Natural killer cell (primary cell): ENCODE data around the gene CASK. TPM values are rescaled to one million over a fixed set of nuclear protein-coding genes. Genes with fewer than 3 reads are reported as not detected.
"Not testable (repeated sequence)": the region's sequence is repeated elsewhere in the genome, so short reads cannot be mapped to it uniquely, and the experiment has no call there.

Experiments
- ATAC-seq, 3 donors: fragments of 150-1000 bp in 2 of 3; fragments of 200-7000 bp in 1 of 3; cut with Tn5 transposase; 1 replicate in 1 of 3; 2 replicates in 2 of 3; pipeline ENCODE4 v1.10.0; 2021; ENCODE audit warnings: mild to moderate bottlenecking in 2 of 3, moderate library complexity in 2 of 3
- DNase-seq, 2 donors: peaks; one replicate each; pipeline versions ENCODE4 v3.0.0 to v3.0.0-alpha.2; 2013 to 2021; ENCODE audit warnings: mixed read lengths in 1 of 2
- H3K27ac ChIP-seq: one replicate; pipeline ENCODE4 v1.5.1; 2013; ENCODE audit warnings: mild to moderate bottlenecking, low read length
- H3K27me3 ChIP-seq: one replicate; pipeline ENCODE4 v1.6.1; 2013; ENCODE audit warnings: low read length; ENCODE audit not compliant: control insufficient read depth, insufficient read depth
- H3K36me3 ChIP-seq: one replicate; pipeline ENCODE4 v1.6.1; 2013; ENCODE audit warnings: low read length; ENCODE audit not compliant: control insufficient read depth, insufficient read depth
- H3K4me1 ChIP-seq: one replicate; pipeline ENCODE4 v1.6.1; 2013; ENCODE audit warnings: low read length; ENCODE audit not compliant: control insufficient read depth, insufficient read depth
- H3K4me3 ChIP-seq: one replicate; pipeline ENCODE4 v1.5.1; 2013; ENCODE audit warnings: low read length
- H3K9me3 ChIP-seq: one replicate; pipeline ENCODE4 v1.6.1; 2013; ENCODE audit warnings: low read length; ENCODE audit not compliant: control insufficient read depth, insufficient read depth
- H3K27ac Mint-ChIP-seq, 2 donors: one replicate each; pipeline ENCODE4 v1.8.0; 2022; ENCODE audit warnings: mild to moderate bottlenecking in 2 of 2, mixed read lengths in 2 of 2, moderate library complexity in 1 of 2
- H3K27me3 Mint-ChIP-seq, 2 donors: one replicate each; pipeline ENCODE4 v1.8.0; 2022; ENCODE audit warnings: low read depth in 2 of 2, mixed read lengths in 2 of 2
- H3K36me3 Mint-ChIP-seq: one replicate; pipeline ENCODE4 v1.8.0; 2022; ENCODE audit warnings: mixed read lengths
- H3K4me1 Mint-ChIP-seq, 2 donors: one replicate each; pipeline ENCODE4 v1.8.0; 2022; ENCODE audit warnings: mixed read lengths in 2 of 2
- H3K4me3 Mint-ChIP-seq: one replicate; pipeline ENCODE4 v1.8.0; 2022; ENCODE audit warnings: mild to moderate bottlenecking, moderate library complexity, mixed read lengths
- H3K9me3 Mint-ChIP-seq, 2 donors: one replicate each; pipeline ENCODE4 v1.8.0; 2022; ENCODE audit warnings: mixed read lengths in 2 of 2
- WGBS: methylation state at CpG from one replicate; pipeline ENCODE4 v1.1.7; 2013; ENCODE audit warnings: missing lambda C conversion rate; ENCODE audit not compliant: insufficient coverage; 5-methylcytosine and 5-hydroxymethylcytosine counted together
- intact Hi-C: fragments of 100-400 bp; cut with micrococcal nuclease; formaldehyde crosslinking; loops from one replicate; pipeline ENCODE4 v1.14.2; 2022
- total RNA-seq, 4 donors: library from RNA; stranded (reverse); fragments of 120-200 nt in 1 of 4; gene quantifications; one replicate each; pipeline versions ENCODE4 v1.2.3 to v1.2.4, GENCODE V29; 2013 to 2022
- TF ChIP-seq, protein P1 (sequence below): fragments of 200-600 bp; IDR thresholded peaks from one replicate; pipeline ENCODE4 v1.8.0; 2022; ENCODE audit warnings: antibody characterized with exemption

CASK gene
- total RNA-seq, 3 donors from 2014 or later (not counting 1 experiment from before 2014, with no cell fraction given) = 23.5 to 27.9 (median 25.6) TPM

- intact Hi-C loops = no loop called here
- no peak overlapping the region for H3K4me3 Mint-ChIP-seq
- Histone ChIP-seq H3K9me3 (no peaks in the 10 kb centered on the region), H3K4me3 (no peak overlapping the region), H3K27me3 (no peaks in the 10 kb centered on the region), H3K4me1 (no peaks in the 10 kb centered on the region), H3K27ac (no peak overlapping the region), H3K36me3 (no peaks in the 10 kb centered on the region)
- no peaks in the 10 kb centered on the region for H3K36me3 Mint-ChIP-seq
- no peak overlapping the region for H3K27ac Mint-ChIP-seq
- no peaks in the 10 kb centered on the region for H3K9me3 Mint-ChIP-seq
- 95% methylated on average over 2 of the region's 2 CpGs for WGBS
- ATAC-seq (no peak), DNase-seq (no peak)
- H3K27me3 Mint-ChIP-seq = no peaks in the 10 kb centered on the region
- no peaks in the 10 kb centered on the region for H3K4me1 Mint-ChIP-seq
- TF ChIP-seq, protein P1, sequence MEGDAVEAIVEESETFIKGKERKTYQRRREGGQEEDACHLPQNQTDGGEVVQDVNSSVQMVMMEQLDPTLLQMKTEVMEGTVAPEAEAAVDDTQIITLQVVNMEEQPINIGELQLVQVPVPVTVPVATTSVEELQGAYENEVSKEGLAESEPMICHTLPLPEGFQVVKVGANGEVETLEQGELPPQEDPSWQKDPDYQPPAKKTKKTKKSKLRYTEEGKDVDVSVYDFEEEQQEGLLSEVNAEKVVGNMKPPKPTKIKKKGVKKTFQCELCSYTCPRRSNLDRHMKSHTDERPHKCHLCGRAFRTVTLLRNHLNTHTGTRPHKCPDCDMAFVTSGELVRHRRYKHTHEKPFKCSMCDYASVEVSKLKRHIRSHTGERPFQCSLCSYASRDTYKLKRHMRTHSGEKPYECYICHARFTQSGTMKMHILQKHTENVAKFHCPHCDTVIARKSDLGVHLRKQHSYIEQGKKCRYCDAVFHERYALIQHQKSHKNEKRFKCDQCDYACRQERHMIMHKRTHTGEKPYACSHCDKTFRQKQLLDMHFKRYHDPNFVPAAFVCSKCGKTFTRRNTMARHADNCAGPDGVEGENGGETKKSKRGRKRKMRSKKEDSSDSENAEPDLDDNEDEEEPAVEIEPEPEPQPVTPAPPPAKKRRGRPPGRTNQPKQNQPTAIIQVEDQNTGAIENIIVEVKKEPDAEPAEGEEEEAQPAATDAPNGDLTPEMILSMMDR = no peak
These were observed 316.0 kb downstream of the CASK start for GRCh38 chrX:41607264-41607832.

- H3K27me3 ChIP-seq, H3K4me3 Mint-ChIP-seq, H3K27ac ChIP-seq, H3K4me1 ChIP-seq, H3K36me3 Mint-ChIP-seq, H3K36me3 ChIP-seq, H3K27me3 Mint-ChIP-seq, H3K4me3 ChIP-seq, H3K4me1 Mint-ChIP-seq, H3K9me3 Mint-ChIP-seq, intact Hi-C loops, H3K27ac Mint-ChIP-seq, DNase-seq, ATAC-seq, H3K9me3 ChIP-seq: not testable (repeated sequence)
- 96% methylated on average over 4 of the region's 4 CpGs for WGBS
These were observed 317.3 kb downstream of the CASK start for GRCh38 chrX:41606057-41606456.

DNA sequence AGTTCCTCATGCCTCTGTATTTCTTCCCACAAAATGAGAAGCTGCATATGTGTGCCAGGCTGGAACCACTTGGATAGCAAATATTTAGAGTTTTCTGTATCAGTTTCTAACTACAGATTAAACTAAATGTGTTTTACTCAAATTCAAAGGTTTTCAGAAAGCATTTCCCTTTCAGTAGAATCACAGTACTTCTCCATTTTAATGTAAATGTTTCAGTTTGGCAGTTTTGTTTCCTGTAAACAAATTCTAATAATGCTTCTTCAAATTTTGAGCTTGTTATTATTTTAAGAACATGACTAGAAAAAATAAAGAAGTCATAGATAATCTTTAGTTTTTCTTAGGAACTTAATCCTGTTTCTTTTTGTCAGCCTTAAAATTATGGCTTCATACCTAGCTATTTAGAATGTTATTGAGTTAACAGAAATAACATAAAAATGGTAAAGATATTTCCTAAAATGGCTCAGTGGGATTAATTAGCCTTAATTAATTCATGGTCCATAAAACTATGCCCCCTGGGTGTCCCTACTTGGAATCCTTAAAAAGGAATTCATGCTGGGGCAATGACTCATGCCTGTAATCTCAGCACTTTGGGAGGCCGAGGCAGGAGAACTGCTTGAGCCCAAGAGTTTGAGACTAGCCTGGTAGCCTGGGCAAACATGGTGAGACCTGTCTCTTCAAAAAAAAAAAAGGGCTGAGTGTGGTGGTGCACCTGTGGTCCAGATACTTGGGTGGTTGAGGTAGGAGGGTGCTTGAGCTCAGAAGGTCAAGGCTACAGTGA is 318.4 kb downstream of the CASK start:
- Mint-ChIP-seq H3K27ac (no peak overlapping the region), H3K4me3 (no peak overlapping the region), H3K36me3 (no peaks in the 10 kb centered on the region), H3K27me3 (no peaks in the 10 kb centered on the region), H3K4me1 (no peaks in the 10 kb centered on the region), H3K9me3 (no peaks in the 10 kb centered on the region)
- intact Hi-C loops = no loop called here
- no peak for DNase-seq
- Histone ChIP-seq H3K4me3 (no peak overlapping the region), H3K27ac (no peak overlapping the region), H3K4me1 (no peaks in the 10 kb centered on the region), H3K9me3 (no peaks in the 10 kb centered on the region), H3K36me3 (no peaks in the 10 kb centered on the region), H3K27me3 (no peaks in the 10 kb centered on the region)
- 100% methylated on average over 1 of the region's 1 CpG for WGBS
- ATAC-seq = no peak
- TF ChIP-seq, protein P1 = no peak

- Mint-ChIP-seq H3K9me3 (no peaks in the 10 kb centered on the region), H3K27ac (no peak overlapping the region), H3K4me1 (no peaks in the 10 kb centered on the region), H3K27me3 (no peaks in the 10 kb centered on the region), H3K36me3 (no peaks in the 10 kb centered on the region), H3K4me3 (no peak overlapping the region)
- no peak for DNase-seq
- Histone ChIP-seq H3K4me1 (no peaks in the 10 kb centered on the region), H3K36me3 (no peaks in the 10 kb centered on the region), H3K27me3 (no peaks in the 10 kb centered on the region), H3K9me3 (no peaks in the 10 kb centered on the region), H3K27ac (no peak overlapping the region), H3K4me3 (no peak overlapping the region)
- TF ChIP-seq, protein P1 = no peak
- WGBS = 93% methylated on average over 2 of the region's 2 CpGs
- intact Hi-C loops = no loop called here
- no peak for ATAC-seq
These were observed 319.2 kb downstream of the CASK start for GRCh38 chrX:41604177-41604576.
